GM10266 (cell line): ENCODE results near the gene CDKN2B.

Experiments
- DNase-seq: peaks from one replicate; pipeline ENCODE4 v3.0.0; 2012; ENCODE audit errors: extremely low spot score
- CTCF ChIP-seq: IDR thresholded peaks from 2 replicates; pipeline ENCODE4 v1.5.1; 2012; ENCODE audit warnings: mild to moderate bottlenecking, low read depth; ENCODE audit not compliant: control insufficient read depth, insufficient read depth; ENCODE audit errors: missing control alignments

The CDKN2B gene

GRCh38 chr9:22035591-22036011 is 26.5 kb upstream of the CDKN2B start:
- TF ChIP-seq CTCF, result no peak
- no peak for DNase-seq

- no peak for DNase-seq
- no peak for TF ChIP-seq CTCF
These were observed 24.0 kb upstream of the CDKN2B start for GRCh38 chr9:22033012-22033630.

- no peak for DNase-seq
- no peak for TF ChIP-seq CTCF
These were observed 22.7 kb upstream of the CDKN2B start for GRCh38 chr9:22031655-22032411.

GRCh38 chr9:22030101-22030598 is 21.0 kb upstream of the CDKN2B start:
- DNase-seq, result no peak
- no peak for TF ChIP-seq CTCF

GRCh38 chr9:22029231-22029630 is 20.1 kb upstream of the CDKN2B start:
- no peak for DNase-seq

GRCh38 chr9:22028394-22028793 is 19.3 kb upstream of the CDKN2B start:
- no peak for TF ChIP-seq CTCF
- DNase-seq, result no peak

More at GRCh38 chr9:22029231-22029630, 20.1 kb upstream of the CDKN2B start:
- TF ChIP-seq CTCF, result no peak

GRCh38 chr9:22026696-22027095 is 17.6 kb upstream of the CDKN2B start:
- TF ChIP-seq CTCF, result no peak
- DNase-seq, result no peak
